Transverse colon (tissue), 4 donors: Measurements from ENCODE around the gene ZNF74. TPM values are rescaled to one million over a fixed set of nuclear protein-coding genes. Genes with fewer than 3 reads are reported as not detected.

ENCODE experiments used
- DNase-seq: peaks from one replicate; pipeline ENCODE4 v3.0.0-alpha.2; 2019
- H3K27ac ChIP-seq, 4 donors: fragments of 200-600 bp; sonication (generic); 2 replicates each; pipeline ENCODE4 v1.5.1; 2016 to 2018; ENCODE audit warnings: inconsistent platforms in 4 of 4
- H3K27me3 ChIP-seq: fragments of 200-600 bp; sonication (generic); 2 replicates; pipeline ENCODE4 v1.5.1; 2017; ENCODE audit warnings: inconsistent platforms
- H3K36me3 ChIP-seq, 4 donors: fragments of 200-600 bp; sonication (generic); 2 replicates each; pipeline ENCODE4 v1.5.1; 2017 to 2019; ENCODE audit warnings: inconsistent platforms in 4 of 4
- H3K4me1 ChIP-seq, 4 donors: fragments of 200-600 bp; sonication (generic); 2 replicates each; pipeline ENCODE4 v1.5.1; 2017 to 2020; ENCODE audit warnings: inconsistent platforms in 4 of 4
- H3K4me3 ChIP-seq, 4 donors: fragments of 200-600 bp; sonication (generic); 1 replicate in 1 of 4; 2 replicates in 3 of 4; pipeline versions ENCODE4 v1.5.1 to v1.6.1; 2017 to 2019; ENCODE audit warnings: inconsistent platforms in 4 of 4
- H3K9me3 ChIP-seq, 2 donors: fragments of 200-600 bp; sonication (generic); 2 replicates each; pipeline ENCODE4 v1.5.1; 2017 to 2019; ENCODE audit warnings: inconsistent platforms in 2 of 2
- CTCF ChIP-seq, 5 experiments: fragments of 200-600 bp in 3 of 5; fragments of 450-650 bp in 2 of 5; sonication (generic) in 3 of 5; IDR thresholded peaks; 1 replicate in 2 of 5; 2 replicates in 3 of 5; pipeline ENCODE4 v1.5.1; 2016 to 2017; ENCODE audit warnings: antibody characterized with exemption in 5 of 5, inconsistent platforms in 3 of 5, mild to moderate bottlenecking in 2 of 5, moderate library complexity in 1 of 5
- EP300 ChIP-seq: sonication (generic); formaldehyde crosslinking; IDR thresholded peaks from one replicate; pipeline ENCODE4 v1.6.1; 2017; ENCODE audit warnings: antibody characterized with exemption, low read depth
- POLR2A ChIP-seq: fragments of 450-650 bp; IDR thresholded peaks from one replicate; pipeline ENCODE4 v1.6.1; 2016; ENCODE audit warnings: antibody characterized with exemption, mild to moderate bottlenecking, moderate library complexity
- POLR2AphosphoS5 ChIP-seq, 3 donors: sonication (generic); formaldehyde crosslinking; IDR thresholded peaks; one replicate each; pipeline ENCODE4 v1.6.1; 2016; ENCODE audit warnings: antibody characterized with exemption in 3 of 3
- WGBS, 2 donors: methylation state at CpG; one replicate each; pipeline ENCODE4 v1.1.5; 2018; ENCODE audit warnings: low coverage in 1 of 2; 5-methylcytosine and 5-hydroxymethylcytosine counted together
- in situ Hi-C, 4 donors: fragments of 200-750 bp; cut with MboI; loops; one replicate each; pipeline versions ENCODE4 v1.15.0 to v1.15.1; 2017; ENCODE audit warnings: low sequenced_read_pairs in 3 of 4, low pct_ligation_motif_present in 1 of 4, low pct_unique_long_range_greater_than_20kb in 1 of 4
- intact Hi-C: fragments of 100-400 bp; cut with DNase I; formaldehyde crosslinking; loops from one replicate; pipeline ENCODE4 v1.15.1; 2023; ENCODE audit warnings: low total_unique reads
- total RNA-seq, 4 donors: library from RNA; depleted of rRNA; stranded (reverse); fragments of >200 nt; gene quantifications; one replicate each; pipeline ENCODE4 v1.1.0, GENCODE V29; 2016

ZNF74 gene
- total RNA-seq, 4 donors from 2014 or later, result 1.9 to 11.5 (median 6.6) TPM

DNA sequence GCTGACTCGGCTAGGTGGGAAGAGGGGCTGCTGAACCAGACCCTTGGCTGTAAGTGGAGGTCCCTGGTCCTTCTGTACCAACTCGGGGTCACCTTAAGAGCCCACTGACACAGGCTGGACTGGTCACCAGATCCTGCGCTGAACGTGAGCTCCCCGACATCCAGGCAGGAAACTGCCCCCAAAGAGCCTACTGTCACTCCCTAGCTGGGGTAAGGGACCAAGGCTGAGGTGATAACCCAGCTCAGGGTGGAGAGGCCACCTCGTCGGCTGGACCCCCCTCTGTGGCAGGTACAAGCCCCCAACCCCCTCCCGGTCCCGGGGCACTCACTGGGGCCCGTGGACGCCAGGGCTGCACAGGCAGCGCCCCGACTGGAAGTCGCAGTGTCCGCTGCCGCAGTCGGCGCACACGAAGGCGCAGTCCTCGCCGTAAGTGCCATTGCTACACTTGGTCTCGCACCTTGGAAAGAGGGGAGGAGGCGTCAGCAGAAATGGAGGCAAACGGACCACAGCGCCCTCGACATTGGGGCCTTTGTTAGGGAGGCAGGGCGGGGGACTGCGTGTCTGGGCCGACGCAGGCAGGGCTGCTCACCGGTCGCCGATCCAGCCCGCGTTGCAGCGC lies 36.3 kb downstream of the ZNF74 start:
- peaks cover 11 to 33% (median 32%) of the 10 kb centered on the region in 4 donors for H3K4me1 ChIP-seq
- intact Hi-C loops (loop anchor here (5.0 kb wide), 1 partner anchor 1138 kb away; the partner anchor contains the start of gene CLTCL1), in situ Hi-C loops (no loop called here)
- peaks cover 95% of the 10 kb centered on the region for H3K27me3 ChIP-seq
- WGBS, 2 donors, result 54% methylated on average over 32 of the region's 37 CpGs; no CpG with 5 or more reads in 1 of the 2 donors
- no peak for DNase-seq
- peak overlapping the region in 2 of 4 donors; percentile 19 to 27 for H3K4me3 ChIP-seq
- H3K27ac ChIP-seq, result no peak overlapping the region
- no peaks in the 10 kb centered on the region for H3K9me3 ChIP-seq
- TF ChIP-seq POLR2AphosphoS5 (IDR thresholded peaks at IDR 0.05) (no peak), CTCF (IDR thresholded peaks at IDR 0.05) (no peak), POLR2A (no peak), EP300 (no peak)
- H3K36me3 ChIP-seq, result no peaks in the 10 kb centered on the region

- H3K27ac ChIP-seq, result no peak overlapping the region
- in situ Hi-C loops, result no loop called here
- H3K4me1 ChIP-seq, result peaks cover 17 to 37% (median 32%) of the 10 kb centered on the region in 4 donors
- intact Hi-C loops, result loop anchor here (5.0 kb wide), 1 partner anchor 1139 kb away; the partner anchor contains the start of gene CLTCL1
- peaks cover 95% of the 10 kb centered on the region for H3K27me3 ChIP-seq
- H3K36me3 ChIP-seq, result no peaks in the 10 kb centered on the region
- H3K9me3 ChIP-seq, result no peaks in the 10 kb centered on the region
- 23% methylated on average over 56 of the region's 94 CpGs; no CpG with 5 or more reads in 1 of the 2 donors for WGBS, 2 donors
- DNase-seq, result peak; percentile 57
- TF ChIP-seq EP300 (no peak), CTCF (IDR thresholded peaks at IDR 0.05) (peak; percentile 27 to 50 (median 39)), POLR2AphosphoS5 (IDR thresholded peaks at IDR 0.05) (peak in 1 of 3 donors; percentile 11), POLR2A (no peak)
- H3K4me3 ChIP-seq, result peak overlapping the region in 2 of 4 donors; percentile 19 to 27
Measured at GRCh38 chr22:20430720-20431510, 37.0 kb downstream of the ZNF74 start.

DNA sequence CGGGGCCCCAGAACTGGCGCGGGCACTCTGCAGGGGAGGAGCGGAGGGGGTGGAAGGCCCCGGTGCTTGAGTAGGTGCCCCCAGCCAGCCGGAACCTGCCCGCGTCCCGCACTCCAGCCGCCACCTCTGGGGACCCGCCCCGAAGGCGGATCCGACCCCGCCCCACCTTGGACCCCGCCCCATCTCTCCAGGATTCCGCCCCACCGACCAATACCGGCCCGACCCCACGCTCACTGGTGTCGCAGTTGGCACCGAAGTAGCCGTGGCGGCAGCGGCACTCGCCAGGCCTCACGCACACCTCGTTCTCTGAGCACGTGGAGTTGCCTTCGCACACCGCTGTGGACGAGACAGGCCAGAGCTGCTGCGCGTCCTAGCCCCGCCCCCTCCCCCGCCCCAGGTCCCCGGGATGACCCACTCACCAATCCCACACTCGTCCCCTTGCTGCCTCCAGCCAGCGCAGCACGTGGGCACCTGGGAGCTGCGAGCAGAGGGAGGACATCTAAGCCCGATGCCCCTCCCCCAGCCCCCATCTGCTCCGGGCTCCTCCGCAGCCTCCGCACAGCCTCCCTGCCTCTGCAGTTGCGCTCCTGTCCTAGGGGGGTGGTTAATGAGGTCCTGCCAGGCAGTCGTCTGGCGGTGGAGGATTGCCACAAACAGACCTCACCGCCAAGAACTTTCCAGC lies 37.7 kb downstream of the ZNF74 start:
- in situ Hi-C loops, result no loop called here
- Histone ChIP-seq H3K27ac (no peak overlapping the region), H3K27me3 (peaks cover 95% of the 10 kb centered on the region), H3K4me1 (peaks cover 19 to 42% (median 38%) of the 10 kb centered on the region in 4 donors), H3K36me3 (no peaks in the 10 kb centered on the region), H3K4me3 (peak overlapping the region in 2 of 4 donors; percentile 19 to 27), H3K9me3 (no peaks in the 10 kb centered on the region)
- WGBS, 2 donors, result 61% methylated on average over 35 of the region's 50 CpGs; no CpG with 5 or more reads in 1 of the 2 donors
- intact Hi-C loops, result loop anchor here (5.0 kb wide), 1 partner anchor 1139 kb away; the partner anchor contains the start of gene CLTCL1
- no peak for DNase-seq
- no peak for TF ChIP-seq POLR2AphosphoS5 (IDR thresholded peaks at IDR 0.05)

GRCh38 chr22:20432244-20432686 lies 38.3 kb downstream of the ZNF74 start:
- Histone ChIP-seq H3K9me3 (no peaks in the 10 kb centered on the region), H3K4me3 (no peak overlapping the region), H3K27ac (no peak overlapping the region), H3K36me3 (no peaks in the 10 kb centered on the region), H3K4me1 (peaks cover 19 to 48% (median 44%) of the 10 kb centered on the region in 4 donors), H3K27me3 (peaks cover 95% of the 10 kb centered on the region)
- WGBS, 2 donors, result 73% methylated on average over 3 of the region's 3 CpGs; no CpG with 5 or more reads in 1 of the 2 donors
- no peak for DNase-seq
- in situ Hi-C loops (no loop called here), intact Hi-C loops (loop anchor here (5.0 kb wide), 1 partner anchor 1140 kb away; the partner anchor contains the start of gene CLTCL1)
- no peak for TF ChIP-seq EP300
- TF ChIP-seq CTCF (IDR thresholded peaks at IDR 0.05), result no peak
- no peak for TF ChIP-seq POLR2A
